Measurements from ENCODE around the gene NCK1. TPM values are rescaled to one million over a fixed set of nuclear protein-coding genes. Genes with fewer than 3 reads are reported as not detected.
A peak's percentile ranks its signal among the peaks of the same experiment; 100 is the strongest.

Gene NCK1
- total and polyA plus RNA-seq, 2 experiments from 2014 or later = 28.4 to 28.7 TPM

- H3K4me1 Mint-ChIP-seq = peaks cover 32% of the 10 kb centered on the region
- peaks cover 4% of the 10 kb centered on the region; the same call in 1 of the 3 replicates for H3K9me3 Mint-ChIP-seq
- no peaks in the 10 kb centered on the region for H3K9me2 ChIP-seq (ENCODE audit: insufficient read depth)
- no peak overlapping the region for H3K4me2 ChIP-seq
- H3K36me3 ChIP-seq (ENCODE audit: insufficient read depth) = no peaks in the 10 kb centered on the region
- TF ChIP-seq ZNF114 (CRISPR knock-in tag; IDR thresholded peaks at IDR 0.05) = no peak
- TF ChIP-seq JUNB (IDR thresholded peaks at IDR 0.05; ENCODE audit: unreplicated experiment) = no peak
- TF ChIP-seq EZH2 (IDR thresholded peaks at IDR 0.05; ENCODE audit: low read depth, unreplicated experiment) = no peak
- no peak for TF ChIP-seq ETS1 (IDR thresholded peaks at IDR 0.05)
- TF ChIP-seq CREB1 (CRISPR knock-in tag; IDR thresholded peaks at IDR 0.05; ENCODE audit: low read depth) = no peak
- no peak overlapping the region for H2AFZ ChIP-seq
- H3K27ac Mint-ChIP-seq = peak overlapping the region; percentile 41; the same call in 1 of the 2 replicates
- no peaks in the 10 kb centered on the region for H3K27me3 ChIP-seq (ENCODE audit: insufficient read depth)
- peaks cover 7% of the 10 kb centered on the region for H3K27me3 Mint-ChIP-seq (ENCODE audit: insufficient read depth, low read depth, poor library complexity)
- no peak overlapping the region; the same call in 1 of the 2 replicates for H3K27ac ChIP-seq (ENCODE audit: low read depth)
- H3F3A ChIP-seq (replicated peaks; ENCODE audit: low read depth) = no peaks in the 10 kb centered on the region
- H3K4me3 ChIP-seq = no peak overlapping the region
- H3K36me3 Mint-ChIP-seq (ENCODE audit: low read depth) = no peaks in the 10 kb centered on the region; the same call in 1 of the 3 replicates
- DNase-seq (ENCODE audit: low spot score) (no peak), ATAC-seq (no peak)
- 0 out of 2 replicates have a peak, but pooled peaks cover 3% of the 10 kb centered on the region for H4K20me1 ChIP-seq (replicated peaks; ENCODE audit: insufficient read depth)
- H3K79me2 ChIP-seq (replicated peaks; ENCODE audit: insufficient read depth) = peaks cover 30% of the 10 kb centered on the region
- no peak overlapping the region for H3K4me3 Mint-ChIP-seq
- peaks cover 12% of the 10 kb centered on the region; the same call in 1 of the 2 replicates for H3K4me1 ChIP-seq (ENCODE audit: insufficient read depth)
Observed at GRCh38 chr3:136835813-136836510, 26.0 kb upstream of the NCK1 start.

- H3K36me3 ChIP-seq (ENCODE audit: insufficient read depth) = no peaks in the 10 kb centered on the region
- DNase-seq (ENCODE audit: low spot score) (no peak), ATAC-seq (no peak)
- 0 out of 2 replicates have a peak, but pooled peaks cover 3% of the 10 kb centered on the region for H4K20me1 ChIP-seq (replicated peaks; ENCODE audit: insufficient read depth)
- peaks cover 32% of the 10 kb centered on the region for H3K4me1 Mint-ChIP-seq
- H3K27me3 ChIP-seq (ENCODE audit: insufficient read depth) = no peaks in the 10 kb centered on the region
- no peak overlapping the region for H3K4me3 ChIP-seq
- no peak overlapping the region; the same call in 1 of the 2 replicates for H3K27ac ChIP-seq (ENCODE audit: low read depth)
- no peak overlapping the region for H3K4me2 ChIP-seq
- H3K36me3 Mint-ChIP-seq (ENCODE audit: low read depth) = no peaks in the 10 kb centered on the region; the same call in 2 of the 3 replicates
- peaks cover 12% of the 10 kb centered on the region; the same call in 1 of the 2 replicates for H3K4me1 ChIP-seq (ENCODE audit: insufficient read depth)
- peak overlapping the region; percentile 41; the same call in 1 of the 2 replicates for H3K27ac Mint-ChIP-seq
- H3K9me2 ChIP-seq (ENCODE audit: insufficient read depth) = no peaks in the 10 kb centered on the region
- H3K4me3 Mint-ChIP-seq = no peak overlapping the region
- H3K79me2 ChIP-seq (replicated peaks; ENCODE audit: insufficient read depth) = peaks cover 24% of the 10 kb centered on the region
- no peak for TF ChIP-seq EZH2phosphoT487 (IDR thresholded peaks at IDR 0.05; ENCODE audit: unreplicated experiment)
- TF ChIP-seq JUNB (IDR thresholded peaks at IDR 0.05; ENCODE audit: unreplicated experiment) = no peak
- no peak for TF ChIP-seq STAT1 (IDR thresholded peaks at IDR 0.05; ENCODE audit: unreplicated experiment)
- no peaks in the 10 kb centered on the region for H3F3A ChIP-seq (replicated peaks; ENCODE audit: low read depth)
- peaks cover 4% of the 10 kb centered on the region; the same call in 1 of the 3 replicates for H3K9me3 Mint-ChIP-seq
- H3K27me3 Mint-ChIP-seq (ENCODE audit: insufficient read depth, low read depth, poor library complexity) = peaks cover 7% of the 10 kb centered on the region
- H2AFZ ChIP-seq = no peak overlapping the region
Observed at GRCh38 chr3:136836511-136837156, 25.4 kb upstream of the NCK1 start.
